HG03196 (cell line): ENCODE results near the gene N4BP2.
A peak's percentile ranks its signal among the peaks of the same experiment; 100 is the strongest.
"Not testable (repeated sequence)": the region's sequence is repeated elsewhere in the genome, so short reads cannot be mapped to it uniquely, and the experiment has no call there.

Experiments used
- ATAC-seq: cut with Tn5 transposase; IDR thresholded peaks from one replicate; pipeline ENCODE4 v1.9.1; 2021; ENCODE audit not compliant: unreplicated experiment

Gene N4BP2

GRCh38 chr4:40087799-40088366, 31.2 kb downstream of the N4BP2 start:
- ATAC-seq: no peak

- not testable (repeated sequence) for ATAC-seq
Measured at GRCh38 chr4:40093400-40093799, 36.8 kb downstream of the N4BP2 start.

- no peak for ATAC-seq
Measured at GRCh38 chr4:40099010-40099409, 42.4 kb downstream of the N4BP2 start.

GRCh38 chr4:40107150-40107549, 50.5 kb downstream of the N4BP2 start:
- ATAC-seq: not testable (repeated sequence)

DNA sequence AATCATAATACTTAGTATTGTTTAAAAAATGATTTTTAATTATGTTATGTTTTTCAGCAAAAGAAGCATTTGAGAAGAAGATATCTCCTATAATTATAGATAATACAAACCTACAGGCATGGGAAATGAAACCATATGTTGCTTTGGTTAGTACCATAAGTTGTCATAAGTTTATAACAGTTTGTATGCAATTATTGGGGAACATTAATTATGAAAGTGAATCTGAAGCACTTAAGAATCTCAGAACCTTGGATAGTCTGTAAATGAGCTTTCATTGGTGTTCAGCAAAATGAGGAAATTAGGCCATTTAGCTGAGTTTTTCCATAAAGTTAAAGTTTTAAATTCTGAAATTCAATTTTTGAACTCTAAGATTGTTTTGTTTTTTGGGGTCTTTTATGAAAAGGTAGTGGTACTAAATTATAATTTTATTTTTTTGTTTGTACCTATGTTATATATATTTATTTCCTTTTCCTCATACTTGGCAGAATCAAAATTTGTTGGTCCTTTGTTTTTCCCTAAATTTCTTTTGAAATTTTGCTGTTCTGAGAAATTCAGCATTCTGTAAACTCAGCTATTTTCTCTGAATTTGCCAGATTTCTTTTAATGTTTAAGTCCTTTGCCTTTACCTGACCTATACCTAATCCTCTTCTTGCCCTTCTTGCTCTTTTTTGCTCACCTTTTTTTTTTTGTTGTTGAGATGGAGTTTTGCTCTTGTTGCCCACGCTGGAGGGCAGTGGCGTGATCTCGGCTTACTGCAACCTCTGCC, 55.6 kb downstream of the N4BP2 start:
- no peak for ATAC-seq

- no peak for ATAC-seq
Measured at GRCh38 chr4:40114206-40114605, 57.6 kb downstream of the N4BP2 start.

GRCh38 chr4:40118861-40119260, 62.2 kb downstream of the N4BP2 start:
- no peak for ATAC-seq

DNA sequence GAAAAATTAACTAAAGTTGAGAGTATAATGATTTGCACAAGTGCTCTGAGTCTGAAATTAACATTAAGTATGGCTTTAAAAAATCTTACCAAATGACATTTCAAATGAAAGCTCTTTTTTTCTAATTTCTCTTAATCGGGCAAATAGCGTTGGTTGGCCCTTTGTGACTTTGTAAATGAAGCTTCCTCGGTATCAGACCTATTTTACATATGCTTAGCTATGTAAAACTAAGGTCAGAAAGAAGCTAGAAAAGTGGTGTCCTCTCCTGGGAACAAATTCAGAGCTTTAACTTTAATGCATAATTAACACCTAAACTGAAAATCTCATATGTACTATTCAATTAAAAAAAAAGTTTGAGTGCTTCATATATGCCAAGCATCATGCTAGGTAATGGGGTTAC, 62.7 kb downstream of the N4BP2 start:
- ATAC-seq: no peak

DNA sequence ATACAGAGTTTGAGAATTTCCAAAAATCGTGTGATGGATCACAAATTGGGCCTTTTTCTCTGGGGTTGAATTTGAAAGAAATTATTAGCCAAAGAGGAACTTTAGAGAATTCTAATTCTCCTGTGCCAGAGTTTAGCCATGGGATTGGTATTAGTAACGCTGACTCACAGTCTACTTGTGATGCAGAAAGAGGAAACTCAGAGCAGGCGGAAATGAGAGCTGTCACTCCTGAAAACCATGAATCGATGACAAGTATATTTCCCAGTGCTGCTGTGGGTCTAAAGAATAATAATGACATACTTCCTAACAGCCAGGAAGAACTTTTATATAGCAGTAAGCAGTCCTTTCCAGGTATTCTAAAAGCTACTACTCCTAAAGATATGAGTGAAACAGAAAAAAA, 64.9 kb downstream of the N4BP2 start:
- ATAC-seq: peak; percentile 63

DNA sequence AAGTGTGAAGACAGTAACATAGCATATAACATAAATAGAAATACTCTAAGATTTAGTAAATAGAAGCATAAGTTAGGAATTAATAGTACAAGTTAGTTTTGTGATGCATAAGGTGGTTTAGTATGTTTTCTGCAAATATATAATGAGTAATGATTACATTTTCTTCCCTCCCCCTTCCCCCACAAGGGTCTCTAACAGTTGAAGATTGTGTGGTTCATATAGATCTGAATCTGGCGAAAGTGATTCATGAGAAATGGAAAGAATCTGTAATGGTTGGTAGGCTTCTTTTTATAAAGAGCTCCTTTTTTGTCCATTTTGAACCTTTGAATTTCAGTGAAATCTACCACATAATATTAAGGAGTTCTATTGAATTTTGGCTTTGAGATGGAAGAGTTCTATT, 66.3 kb downstream of the N4BP2 start:
- ATAC-seq: no peak

DNA sequence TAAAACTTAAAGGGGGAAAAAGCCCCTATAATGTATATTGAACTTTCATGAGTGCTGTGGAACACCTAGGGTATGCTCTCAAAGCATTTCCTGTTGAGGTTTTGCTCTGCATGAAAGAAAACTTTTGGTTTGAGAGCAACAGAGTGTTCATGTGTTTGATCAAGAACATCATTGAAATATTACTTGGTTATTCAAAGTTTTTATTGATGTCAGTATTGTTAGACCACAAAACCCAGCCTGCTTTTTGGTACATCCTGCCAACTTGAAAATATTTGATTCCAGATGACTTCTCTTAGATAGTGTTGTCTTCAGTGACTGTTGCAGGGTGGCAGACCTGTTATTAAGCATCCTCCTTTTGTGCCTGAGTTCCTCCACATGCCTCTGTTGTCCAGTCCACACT, 68.0 kb downstream of the N4BP2 start:
- no peak for ATAC-seq

DNA sequence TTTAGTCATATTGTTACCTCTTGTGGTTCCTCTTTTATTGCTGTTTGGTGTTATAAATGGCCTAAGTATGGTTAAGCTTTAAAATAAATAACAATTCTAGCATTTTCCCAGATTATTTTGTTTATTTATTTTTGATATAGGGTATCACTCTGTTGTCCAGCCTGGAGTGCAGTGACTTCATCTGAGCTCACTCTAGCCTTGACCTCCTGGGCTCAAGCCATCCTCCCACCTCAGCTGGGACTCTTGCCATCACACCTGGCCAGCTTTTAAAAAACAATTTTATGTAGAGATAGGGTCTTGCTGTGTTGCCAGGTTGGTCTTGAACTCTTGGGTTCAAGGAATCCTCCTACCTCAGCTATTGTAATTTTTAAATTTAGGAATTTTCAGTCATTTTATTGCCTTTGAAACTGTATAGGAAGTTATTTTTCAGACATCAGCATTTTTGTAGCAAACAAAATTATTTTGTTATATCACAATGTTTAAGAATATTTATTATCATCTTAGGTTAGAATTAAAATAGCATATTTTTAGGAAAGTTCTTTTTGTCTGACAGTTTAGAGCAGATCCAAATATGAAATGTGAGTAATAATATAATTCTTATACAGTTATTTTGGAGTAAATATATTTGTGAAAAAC, 73.9 kb downstream of the N4BP2 start:
- ATAC-seq: no peak

DNA sequence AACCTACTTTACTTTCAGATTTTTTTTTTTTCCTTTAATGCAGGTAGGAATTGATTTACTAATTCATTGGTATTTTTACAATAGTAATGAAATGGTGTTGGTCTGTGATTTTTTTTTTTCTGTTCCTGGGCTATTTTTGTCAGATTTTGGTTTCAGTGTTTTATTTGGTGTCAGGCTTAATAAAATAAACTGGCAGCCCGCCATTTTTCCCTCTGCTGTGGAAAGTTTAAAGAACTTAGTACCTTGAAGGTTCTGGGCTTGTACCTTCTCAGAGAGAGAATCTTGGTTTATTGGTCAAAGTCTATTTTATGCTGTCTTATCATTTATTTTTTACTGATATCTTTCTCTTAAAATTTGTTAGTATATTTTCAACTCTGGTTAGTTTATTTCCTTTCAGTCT, 76.2 kb downstream of the N4BP2 start:
- ATAC-seq: no peak

GRCh38 chr4:40134206-40134917, 77.7 kb downstream of the N4BP2 start:
- ATAC-seq: no peak

GRCh38 chr4:40136202-40136601, 79.6 kb downstream of the N4BP2 start:
- ATAC-seq: not testable (repeated sequence)

DNA sequence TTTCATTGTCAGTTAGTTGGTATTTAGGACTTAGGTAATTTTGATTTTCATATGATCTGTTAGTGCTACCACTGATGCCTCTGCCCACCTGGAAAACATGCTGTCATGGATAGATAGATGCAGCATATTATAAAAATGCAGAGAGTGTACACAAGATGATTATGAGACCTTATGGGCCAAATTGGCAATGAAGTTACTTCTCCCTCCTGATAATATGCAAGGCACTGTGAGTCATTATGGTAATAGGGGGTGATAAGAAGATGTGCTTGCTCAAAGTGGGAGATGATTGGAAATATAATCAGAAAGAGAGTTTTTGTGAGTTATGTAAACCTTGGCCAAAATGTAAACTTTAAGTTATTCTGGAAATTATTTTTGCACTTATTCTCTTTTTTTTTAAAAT, 83.5 kb downstream of the N4BP2 start:
- ATAC-seq: no peak

GRCh38 chr4:40140597-40140996, 83.9 kb downstream of the N4BP2 start:
- not testable (repeated sequence) for ATAC-seq

DNA sequence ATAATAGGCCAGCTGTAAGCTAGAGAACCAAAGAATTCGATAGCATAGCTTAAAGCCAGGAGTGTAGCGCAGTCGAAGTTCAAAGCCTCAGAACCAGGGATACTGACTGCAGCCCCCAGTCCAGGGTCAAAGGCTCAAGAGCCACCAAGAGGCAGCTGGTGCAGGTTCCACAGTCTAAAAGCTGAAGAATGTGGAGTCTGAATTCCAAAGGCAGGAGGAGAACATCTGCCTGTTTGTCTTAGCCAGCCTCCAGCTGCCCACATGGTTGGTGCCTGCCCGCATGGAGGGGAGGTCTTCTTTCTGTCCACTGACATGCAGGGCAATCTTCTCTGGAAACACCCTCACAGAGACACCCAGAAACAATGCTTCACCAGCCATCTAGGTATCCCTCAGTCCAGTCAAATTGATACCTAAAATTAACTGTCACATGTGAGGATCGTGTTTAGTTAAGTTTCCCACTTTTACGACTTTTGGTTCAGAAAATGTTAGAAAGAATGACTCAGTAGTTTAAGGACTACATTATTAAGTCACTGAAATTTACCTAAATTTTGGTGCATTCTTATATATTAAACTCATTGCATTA, 87.4 kb downstream of the N4BP2 start:
- no peak for ATAC-seq

DNA sequence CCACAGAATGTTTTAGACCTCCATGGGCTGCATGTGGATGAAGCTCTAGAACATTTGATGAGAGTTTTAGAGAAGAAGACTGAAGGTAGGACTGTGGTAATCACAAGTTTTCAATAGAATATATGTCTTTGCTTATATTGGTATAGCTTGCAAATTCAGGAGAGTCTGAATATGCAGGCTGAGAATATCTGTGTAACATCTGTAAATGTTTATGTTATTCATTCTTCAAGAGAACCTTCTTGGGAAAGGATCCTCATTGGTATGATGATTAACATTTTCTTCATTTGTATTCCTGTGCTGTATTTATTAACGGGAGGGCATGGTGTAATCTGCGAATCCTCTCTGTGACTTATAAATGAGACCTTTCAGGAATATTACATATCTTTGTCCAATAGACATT, 88.1 kb downstream of the N4BP2 start:
- ATAC-seq: no peak

- not testable (repeated sequence) for ATAC-seq
Measured at GRCh38 chr4:40147490-40147889, 90.8 kb downstream of the N4BP2 start.

DNA sequence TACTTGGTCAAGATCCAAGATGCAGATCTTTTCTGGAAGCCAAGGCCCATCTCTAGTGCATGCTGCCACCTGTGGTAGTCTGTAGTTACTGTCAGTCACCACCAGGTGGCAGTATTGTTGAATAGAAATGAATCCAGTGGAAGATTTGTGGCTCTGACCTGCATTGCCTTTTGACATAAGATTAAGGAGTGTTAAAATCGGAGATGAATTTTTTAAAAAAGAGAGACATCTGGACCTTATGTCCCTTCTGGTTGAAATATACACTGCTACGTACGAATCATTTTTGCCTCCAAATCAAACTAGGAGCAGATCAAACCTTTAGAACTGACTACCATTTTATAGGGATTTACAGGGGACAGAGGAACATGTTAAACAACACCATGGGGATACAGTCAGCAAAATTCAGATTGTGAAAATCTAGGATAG, 93.3 kb downstream of the N4BP2 start:
- no peak for ATAC-seq
